Measurements from ENCODE around the gene NOTO.

DNA sequence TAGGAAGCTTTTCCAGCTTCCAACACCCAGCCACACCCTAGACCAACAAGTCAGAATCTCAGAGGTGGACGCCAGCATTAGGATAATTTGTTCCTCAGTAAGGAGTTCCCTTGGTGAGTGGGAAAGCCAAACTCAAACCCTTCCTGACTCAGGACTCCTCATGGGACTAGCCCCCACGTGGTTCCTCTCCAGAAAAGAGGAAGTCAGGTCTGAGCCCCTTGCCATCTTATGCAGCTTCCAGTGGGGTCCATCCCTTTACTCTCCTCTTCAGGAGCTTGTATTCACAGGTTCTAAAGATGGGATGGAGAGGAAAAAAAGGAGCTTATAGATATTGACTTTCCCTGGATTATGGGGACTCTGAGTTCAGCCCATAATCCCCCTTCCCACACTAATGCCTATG lies 14.8 kb upstream of the NOTO start:
- TF ChIP-seq POLR2A (IDR thresholded peaks at IDR 0.05; ENCODE audit: low read depth, low read length) (no peak), MYC (IDR thresholded peaks at IDR 0.05; ENCODE audit: low read depth, low read length) (no peak), JUN (IDR thresholded peaks at IDR 0.05; ENCODE audit: borderline replicate concordance, insufficient read depth, insufficient read length, low read depth) (no peak), EZH2 (IDR thresholded peaks at IDR 0.05; ENCODE audit: borderline replicate concordance, low read depth, low read length, severe bottlenecking) (no peak), FOS (IDR thresholded peaks at IDR 0.05; ENCODE audit: borderline replicate concordance, insufficient read depth, low read length) (no peak)
- TF ChIP-seq, protein P1, sequence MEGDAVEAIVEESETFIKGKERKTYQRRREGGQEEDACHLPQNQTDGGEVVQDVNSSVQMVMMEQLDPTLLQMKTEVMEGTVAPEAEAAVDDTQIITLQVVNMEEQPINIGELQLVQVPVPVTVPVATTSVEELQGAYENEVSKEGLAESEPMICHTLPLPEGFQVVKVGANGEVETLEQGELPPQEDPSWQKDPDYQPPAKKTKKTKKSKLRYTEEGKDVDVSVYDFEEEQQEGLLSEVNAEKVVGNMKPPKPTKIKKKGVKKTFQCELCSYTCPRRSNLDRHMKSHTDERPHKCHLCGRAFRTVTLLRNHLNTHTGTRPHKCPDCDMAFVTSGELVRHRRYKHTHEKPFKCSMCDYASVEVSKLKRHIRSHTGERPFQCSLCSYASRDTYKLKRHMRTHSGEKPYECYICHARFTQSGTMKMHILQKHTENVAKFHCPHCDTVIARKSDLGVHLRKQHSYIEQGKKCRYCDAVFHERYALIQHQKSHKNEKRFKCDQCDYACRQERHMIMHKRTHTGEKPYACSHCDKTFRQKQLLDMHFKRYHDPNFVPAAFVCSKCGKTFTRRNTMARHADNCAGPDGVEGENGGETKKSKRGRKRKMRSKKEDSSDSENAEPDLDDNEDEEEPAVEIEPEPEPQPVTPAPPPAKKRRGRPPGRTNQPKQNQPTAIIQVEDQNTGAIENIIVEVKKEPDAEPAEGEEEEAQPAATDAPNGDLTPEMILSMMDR (IDR thresholded peaks at IDR 0.05; ENCODE audit: extremely low read depth in 1 of 2, insufficient read depth in 1 of 2, low read depth in 1 of 2, low read length in 2 of 2): no peak
- TF ChIP-seq, protein P2, sequence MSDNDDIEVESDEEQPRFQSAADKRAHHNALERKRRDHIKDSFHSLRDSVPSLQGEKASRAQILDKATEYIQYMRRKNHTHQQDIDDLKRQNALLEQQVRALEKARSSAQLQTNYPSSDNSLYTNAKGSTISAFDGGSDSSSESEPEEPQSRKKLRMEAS (IDR thresholded peaks at IDR 0.05; ENCODE audit: insufficient read depth, insufficient read length): no peak

Measured in endothelial cell of umbilical vein (primary cell).